HFFc6 (cell line): ENCODE measurements around the gene CDKN1C. TPM values are rescaled to one million over a fixed set of nuclear protein-coding genes. Genes with fewer than 3 reads are reported as not detected.

Source experiments
- DNase-seq: peaks from one replicate; pipeline ENCODE4 v3.0.0-alpha.2; 2018
- H3K27ac Mint-ChIP-seq: 2 replicates; pipeline ENCODE4 v1.8.0; 2020; ENCODE audit warnings: mild to moderate bottlenecking, mixed read lengths
- H3K27me3 Mint-ChIP-seq: 2 replicates; pipeline ENCODE4 v1.8.0; 2021; ENCODE audit warnings: mild to moderate bottlenecking, moderate library complexity, mixed read lengths; ENCODE audit not compliant: insufficient read depth
- H3K36me3 Mint-ChIP-seq: 2 replicates; pipeline ENCODE4 v1.8.0; 2021; ENCODE audit warnings: low read depth, mixed read lengths
- H3K4me1 Mint-ChIP-seq: 2 replicates; pipeline ENCODE4 v1.8.0; 2020; ENCODE audit warnings: low read depth, mixed read lengths
- H3K4me3 Mint-ChIP-seq: 2 replicates; pipeline ENCODE4 v1.8.0; 2020; ENCODE audit warnings: mild to moderate bottlenecking, moderate library complexity, mixed read lengths
- H3K9me3 Mint-ChIP-seq: 2 replicates; pipeline ENCODE4 v1.8.0; 2020; ENCODE audit warnings: mild to moderate bottlenecking, mixed read lengths
- total RNA-seq, 6 experiments: library from RNA; stranded (reverse); fragmentation: NEBNext Ultra II Directional; extraction: Animal tissue kit (Norgen Biotek cat#: 25700); gene quantifications; 2 replicates in 1 of 6; 3 replicates in 5 of 6; pipeline ENCODE4 v1.2.3, GENCODE V29; 2021
- TF ChIP-seq, protein P1 (sequence below): fragments of 200-600 bp; sonication (generic); IDR thresholded peaks from 2 replicates; pipeline ENCODE4 v1.5.0; 2021; ENCODE audit warnings: antibody characterized with exemption, mild to moderate bottlenecking

CDKN1C gene
- total RNA-seq, 6 experiments from 2014 or later = 0.17 to 0.24 TPM; not detected in 4

DNA sequence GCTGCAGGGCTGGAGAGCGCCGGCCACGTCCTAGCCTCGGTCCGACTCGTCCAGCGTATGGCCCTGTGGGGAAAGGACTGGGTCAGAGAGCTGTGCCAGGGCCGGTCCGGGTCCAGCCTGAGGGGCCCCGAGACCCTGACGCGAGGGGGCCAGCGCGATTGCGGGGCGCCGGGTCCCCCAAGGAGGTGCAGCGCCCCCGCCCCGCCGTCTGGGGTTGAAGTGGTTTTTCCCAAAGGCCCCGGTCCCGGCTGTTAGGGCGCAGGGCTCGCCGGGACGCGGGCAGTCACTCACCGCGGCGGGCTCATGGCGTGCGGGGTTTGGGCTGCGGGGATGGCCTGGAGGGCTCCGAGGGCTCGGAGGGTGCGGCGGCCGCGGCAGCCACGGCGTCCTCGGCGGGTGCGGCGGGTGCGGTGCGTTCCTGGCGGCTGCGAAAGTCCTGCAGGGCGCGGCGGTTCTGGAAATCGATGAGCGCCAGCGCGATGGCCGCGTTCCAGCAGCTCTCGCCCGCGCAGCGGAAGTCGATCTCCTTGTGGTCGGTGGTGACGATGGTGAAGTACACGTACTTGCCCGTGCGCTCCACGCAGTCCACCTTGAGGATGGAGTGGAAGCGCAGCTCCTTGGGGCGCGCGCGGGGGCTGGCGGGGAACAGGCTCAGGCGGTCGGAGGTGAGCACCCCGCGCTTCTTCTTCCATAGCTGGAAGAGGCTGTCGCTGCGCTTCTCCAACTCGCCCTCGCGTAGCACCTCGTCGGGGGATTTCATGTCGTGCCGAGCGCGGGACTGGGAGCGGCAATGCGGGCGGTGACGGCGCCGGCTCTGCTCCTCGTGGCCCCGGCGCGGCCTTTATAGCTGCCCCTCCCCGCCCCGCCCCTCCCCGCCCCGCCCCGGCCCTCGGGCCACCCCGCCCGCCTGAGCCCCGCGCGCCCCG lies 43.3 kb upstream of the CDKN1C start, which contains the start of gene PHLDA2:
Gene PHLDA2 (minus strand): TSS at position 816 of the 926 bp plus-strand sequence. CDS start 56 bp downstream, at position 760.
- peak; percentile 73 for DNase-seq
- peaks cover 14% of the 10 kb centered on the region; the same call in 1 of the 2 replicates for H3K36me3 Mint-ChIP-seq
- H3K27ac Mint-ChIP-seq = peak within 1 kb of the TSS; percentile 96
- TF ChIP-seq, protein P1, sequence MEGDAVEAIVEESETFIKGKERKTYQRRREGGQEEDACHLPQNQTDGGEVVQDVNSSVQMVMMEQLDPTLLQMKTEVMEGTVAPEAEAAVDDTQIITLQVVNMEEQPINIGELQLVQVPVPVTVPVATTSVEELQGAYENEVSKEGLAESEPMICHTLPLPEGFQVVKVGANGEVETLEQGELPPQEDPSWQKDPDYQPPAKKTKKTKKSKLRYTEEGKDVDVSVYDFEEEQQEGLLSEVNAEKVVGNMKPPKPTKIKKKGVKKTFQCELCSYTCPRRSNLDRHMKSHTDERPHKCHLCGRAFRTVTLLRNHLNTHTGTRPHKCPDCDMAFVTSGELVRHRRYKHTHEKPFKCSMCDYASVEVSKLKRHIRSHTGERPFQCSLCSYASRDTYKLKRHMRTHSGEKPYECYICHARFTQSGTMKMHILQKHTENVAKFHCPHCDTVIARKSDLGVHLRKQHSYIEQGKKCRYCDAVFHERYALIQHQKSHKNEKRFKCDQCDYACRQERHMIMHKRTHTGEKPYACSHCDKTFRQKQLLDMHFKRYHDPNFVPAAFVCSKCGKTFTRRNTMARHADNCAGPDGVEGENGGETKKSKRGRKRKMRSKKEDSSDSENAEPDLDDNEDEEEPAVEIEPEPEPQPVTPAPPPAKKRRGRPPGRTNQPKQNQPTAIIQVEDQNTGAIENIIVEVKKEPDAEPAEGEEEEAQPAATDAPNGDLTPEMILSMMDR = peak; percentile 50
- H3K27me3 Mint-ChIP-seq = peaks cover 7% of the 10 kb centered on the region
- H3K4me3 Mint-ChIP-seq = peak within 1 kb of the TSS; percentile 96
- peaks cover 32% of the 10 kb centered on the region for H3K4me1 Mint-ChIP-seq
- H3K9me3 Mint-ChIP-seq = no peaks in the 10 kb centered on the region

- H3K36me3 Mint-ChIP-seq = peaks cover 14% of the 10 kb centered on the region; the same call in 1 of the 2 replicates
- TF ChIP-seq, protein P1 = peak; percentile 1; the same call in 1 of the 2 replicates
- peaks cover 24% of the 10 kb centered on the region for H3K4me1 Mint-ChIP-seq
- peak overlapping the region; percentile 88 for H3K27ac Mint-ChIP-seq
- H3K27me3 Mint-ChIP-seq = peaks cover 7% of the 10 kb centered on the region
- H3K9me3 Mint-ChIP-seq = no peaks in the 10 kb centered on the region
- H3K4me3 Mint-ChIP-seq = peak overlapping the region; percentile 96
- peak; percentile 19 for DNase-seq
Measured at GRCh38 chr11:2927851-2928604, 42.5 kb upstream of the CDKN1C start.

DNA sequence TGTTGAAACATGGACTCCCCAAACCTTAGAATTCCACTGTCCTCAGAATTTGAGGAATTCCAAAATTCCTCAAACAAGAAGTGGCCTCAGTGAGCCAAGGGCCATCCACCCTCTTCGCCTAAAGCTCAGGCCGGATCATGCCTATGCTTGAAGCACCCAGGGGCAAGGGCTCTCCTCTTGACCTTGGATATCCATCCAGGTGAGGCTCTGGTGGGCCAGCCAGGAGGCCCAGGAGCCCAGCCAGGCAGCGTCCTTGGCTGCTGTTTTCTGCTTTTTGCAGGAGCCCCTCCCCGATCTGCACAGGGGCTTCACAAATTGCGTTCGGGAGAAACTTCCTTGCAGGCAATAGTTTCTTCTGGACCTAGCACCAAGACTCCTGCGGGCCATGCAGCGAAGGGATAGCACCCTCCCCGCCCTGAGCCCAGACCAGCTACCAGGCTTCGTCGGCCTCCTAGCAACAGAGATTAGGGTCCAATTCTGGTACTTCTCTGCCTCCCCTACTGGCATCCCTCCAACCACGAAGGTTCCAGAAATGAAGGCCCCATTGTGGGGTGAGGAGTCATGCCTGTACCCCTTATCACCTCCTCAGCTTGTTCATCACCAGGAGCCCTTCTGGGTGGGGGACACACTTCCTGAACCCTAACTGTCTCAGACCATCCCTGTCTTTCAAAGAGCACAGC lies 41.7 kb upstream of the CDKN1C start:
- Mint-ChIP-seq H3K27ac (peak overlapping the region; percentile 88; the same call in 1 of the 2 replicates), H3K4me1 (peaks cover 16% of the 10 kb centered on the region), H3K27me3 (peaks cover 7% of the 10 kb centered on the region), H3K9me3 (no peaks in the 10 kb centered on the region), H3K4me3 (peak overlapping the region; percentile 96), H3K36me3 (peaks cover 14% of the 10 kb centered on the region; the same call in 1 of the 2 replicates)
- no peak for DNase-seq
- TF ChIP-seq, protein P1 = no peak

- peaks cover 14% of the 10 kb centered on the region; the same call in 1 of the 2 replicates for H3K36me3 Mint-ChIP-seq
- TF ChIP-seq, protein P1 = no peak
- H3K4me3 Mint-ChIP-seq = 0 out of 2 replicates have a peak overlapping the region, but pooled peaks have one; percentile 7
- H3K27ac Mint-ChIP-seq = peak overlapping the region; percentile 16; the same call in 1 of the 2 replicates
- no peaks in the 10 kb centered on the region for H3K9me3 Mint-ChIP-seq
- DNase-seq = no peak
- H3K27me3 Mint-ChIP-seq = peaks cover 7% of the 10 kb centered on the region
- peaks cover 16% of the 10 kb centered on the region for H3K4me1 Mint-ChIP-seq
Measured at GRCh38 chr11:2926611-2927051, 41.1 kb upstream of the CDKN1C start.
